Muscle layer of colon (tissue), 2 donors: ENCODE data around the gene PRMT3.

Source experiments
- H3K27ac ChIP-seq: one replicate; pipeline ENCODE4 v1.7.0; 2013; ENCODE audit warnings: low read depth, mild to moderate bottlenecking, low read length, moderate library complexity
- H3K27me3 ChIP-seq, 2 donors: one replicate each; pipeline ENCODE4 v1.7.0; 2013; ENCODE audit warnings: low read length in 2 of 2, mild to moderate bottlenecking in 2 of 2; ENCODE audit not compliant: insufficient read depth in 2 of 2, control insufficient read depth in 1 of 2
- H3K36me3 ChIP-seq: one replicate; pipeline ENCODE4 v1.7.0; 2013; ENCODE audit warnings: mild to moderate bottlenecking, low read length; ENCODE audit not compliant: insufficient read depth
- H3K4me1 ChIP-seq: one replicate; pipeline ENCODE4 v1.7.0; 2013; ENCODE audit warnings: mild to moderate bottlenecking, low read length; ENCODE audit not compliant: insufficient read depth
- H3K4me3 ChIP-seq, 2 donors: one replicate each; pipeline ENCODE4 v1.7.0; 2013; ENCODE audit warnings: low read length in 2 of 2, low read depth in 1 of 2, mild to moderate bottlenecking in 1 of 2, moderate library complexity in 1 of 2
- H3K9ac ChIP-seq: one replicate; pipeline ENCODE4 v1.7.0; 2013; ENCODE audit warnings: low read length
- H3K9me3 ChIP-seq: one replicate; pipeline ENCODE4 v1.7.0; 2013; ENCODE audit warnings: mild to moderate bottlenecking, low read length
- donor health status: abdominal sarcoma.
- donor health status: Adenocarcinoma of cecum.

PRMT3 gene

DNA sequence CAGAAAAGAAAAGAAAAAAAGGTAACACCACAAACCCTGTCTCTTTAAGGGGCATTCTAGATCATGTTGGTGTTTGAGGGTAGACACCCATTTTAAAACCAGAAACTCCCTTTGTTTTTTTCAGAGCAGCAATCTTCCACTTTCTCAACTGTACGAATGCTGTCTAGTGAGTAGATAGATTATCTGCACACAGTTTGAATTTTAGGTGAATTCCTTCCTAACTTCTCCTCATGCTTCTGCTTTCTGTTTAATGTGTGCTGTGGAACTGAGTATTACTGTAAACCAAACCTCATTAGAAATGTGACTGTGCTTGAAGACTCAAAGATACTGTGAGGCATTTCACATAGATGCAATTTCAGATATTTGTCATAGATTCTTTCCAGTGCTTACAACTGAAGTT lies 102.4 kb downstream of the PRMT3 start:
- Histone ChIP-seq H3K9me3 (no peaks in the 10 kb centered on the region), H3K4me1 (no peaks in the 10 kb centered on the region), H3K36me3 (peaks cover 4% of the 10 kb centered on the region), H3K27ac (no peak overlapping the region), H3K27me3 (no peaks in the 10 kb centered on the region), H3K9ac (no peak overlapping the region), H3K4me3 (no peak overlapping the region)

DNA sequence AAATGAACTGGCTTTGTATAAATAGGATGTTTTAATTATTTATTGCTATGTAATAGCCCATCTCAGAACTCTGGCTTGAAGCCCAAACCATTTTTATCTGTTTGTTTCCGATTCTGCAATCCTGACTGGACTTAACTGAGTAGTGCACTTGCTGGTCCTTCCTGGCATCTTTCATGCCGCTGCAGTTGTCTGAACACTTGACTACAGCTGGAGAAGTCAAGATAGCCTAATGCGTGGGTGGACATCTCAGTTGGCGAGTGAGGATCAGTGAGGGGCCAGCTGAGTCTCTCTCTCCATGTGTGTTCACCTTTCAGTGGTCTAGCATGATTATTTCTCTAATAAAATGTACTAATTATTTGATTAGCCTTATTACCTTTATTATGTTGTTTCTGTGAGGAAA lies 105.8 kb downstream of the PRMT3 start:
- no peaks in the 10 kb centered on the region for H3K27me3 ChIP-seq
- no peak overlapping the region for H3K27ac ChIP-seq
- no peak overlapping the region for H3K9ac ChIP-seq
- H3K9me3 ChIP-seq: no peaks in the 10 kb centered on the region
- H3K36me3 ChIP-seq: no peaks in the 10 kb centered on the region
- H3K4me1 ChIP-seq: no peaks in the 10 kb centered on the region
- no peak overlapping the region for H3K4me3 ChIP-seq

DNA sequence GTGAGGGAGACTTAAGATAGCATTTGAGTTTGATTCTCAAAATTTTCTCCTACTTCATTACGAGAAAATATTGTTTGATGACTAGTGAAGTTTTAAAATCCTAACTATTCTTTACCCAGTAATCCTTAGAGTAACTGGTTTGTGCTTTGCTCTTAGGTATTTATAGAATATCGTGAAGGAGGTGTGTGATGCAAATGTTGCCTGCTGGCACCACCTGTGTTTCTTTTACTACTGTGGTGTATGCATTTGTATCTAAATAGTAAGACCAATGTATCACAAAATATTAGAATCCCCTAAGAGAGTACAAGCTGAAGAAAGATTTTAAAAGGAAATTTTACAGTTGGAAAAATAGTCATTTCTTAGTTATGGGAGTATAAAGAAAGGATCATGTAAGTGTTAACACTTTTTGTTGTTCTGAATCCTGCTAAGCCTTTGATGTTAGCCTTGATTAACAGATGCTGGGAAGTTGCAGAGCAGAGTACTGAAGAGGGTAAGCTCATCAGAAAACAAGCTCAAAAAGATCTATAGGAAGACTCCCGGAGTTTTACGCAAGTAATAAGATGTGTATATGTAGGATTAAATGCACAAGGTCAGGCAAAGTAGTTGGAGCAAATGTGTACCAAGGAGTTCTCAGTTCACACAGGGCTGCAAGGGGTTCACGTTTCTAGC lies 109.7 kb downstream of the PRMT3 start:
- Histone ChIP-seq H3K9ac (no peak overlapping the region), H3K4me1 (no peaks in the 10 kb centered on the region), H3K4me3 (no peak overlapping the region), H3K9me3 (no peaks in the 10 kb centered on the region), H3K27me3 (no peaks in the 10 kb centered on the region), H3K27ac (no peak overlapping the region), H3K36me3 (no peaks in the 10 kb centered on the region)

DNA sequence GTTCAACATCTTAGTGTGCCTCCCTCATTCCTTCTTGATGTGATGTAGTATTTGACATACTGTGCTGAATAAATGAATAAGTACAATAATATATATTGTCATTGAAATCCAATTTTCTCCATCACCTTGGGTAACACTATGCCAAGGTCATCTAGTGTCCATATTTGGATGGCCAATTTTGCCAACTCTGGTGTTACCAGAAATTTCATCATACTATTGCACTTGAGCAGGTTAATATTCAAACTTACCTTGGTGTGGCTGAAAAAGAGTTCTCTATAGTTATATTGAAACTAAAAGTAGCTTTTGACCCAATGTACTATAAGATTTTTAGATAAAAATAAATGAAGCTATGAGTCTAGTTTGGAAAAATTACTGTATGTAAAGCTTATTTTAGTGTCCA lies 113.7 kb downstream of the PRMT3 start:
- Histone ChIP-seq H3K4me1 (no peaks in the 10 kb centered on the region), H3K36me3 (no peaks in the 10 kb centered on the region), H3K9me3 (no peaks in the 10 kb centered on the region), H3K4me3 (no peak overlapping the region), H3K27me3 (no peaks in the 10 kb centered on the region), H3K27ac (no peak overlapping the region), H3K9ac (no peak overlapping the region)

DNA sequence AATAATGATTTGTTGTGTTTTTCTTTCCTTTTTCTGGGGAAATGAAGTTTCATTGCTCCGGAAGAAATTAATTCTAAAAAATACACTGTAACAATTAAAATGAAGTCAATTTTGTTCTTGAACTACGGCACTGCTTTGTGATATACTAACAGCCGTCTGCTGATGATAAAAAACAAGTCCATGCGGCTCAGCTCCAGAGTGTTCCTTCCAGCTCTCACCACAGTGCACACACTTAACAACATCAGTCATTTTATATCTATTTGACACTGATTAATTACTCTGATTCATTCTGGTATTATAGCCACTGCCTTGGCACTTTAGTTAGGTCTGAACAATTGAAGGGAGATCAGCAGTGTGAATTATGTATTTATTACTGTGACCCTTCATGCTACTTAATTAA lies 114.5 kb downstream of the PRMT3 start:
- no peaks in the 10 kb centered on the region for H3K4me1 ChIP-seq
- no peak overlapping the region for H3K4me3 ChIP-seq
- H3K27ac ChIP-seq: no peak overlapping the region
- no peaks in the 10 kb centered on the region for H3K27me3 ChIP-seq
- no peaks in the 10 kb centered on the region for H3K9me3 ChIP-seq
- H3K9ac ChIP-seq: no peak overlapping the region
- no peaks in the 10 kb centered on the region for H3K36me3 ChIP-seq

DNA sequence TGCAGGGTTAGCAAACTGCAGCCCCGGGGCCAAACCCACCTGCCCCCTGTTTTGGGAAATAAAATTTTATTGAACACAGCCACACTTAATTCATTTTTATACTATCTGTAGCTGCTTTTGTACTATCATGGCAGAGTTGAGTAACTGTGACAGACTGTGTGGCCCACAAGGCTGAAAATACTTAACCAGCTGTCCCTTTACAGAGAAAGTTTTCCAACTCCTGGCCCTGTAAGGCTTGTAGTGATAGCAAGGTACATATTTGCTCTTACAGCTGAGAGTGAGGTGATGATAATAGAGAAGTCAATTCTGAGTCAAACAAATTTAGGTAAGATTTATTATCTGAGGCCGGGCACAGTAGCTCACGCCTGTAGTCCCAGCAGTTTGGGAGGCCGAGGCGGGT lies 124.5 kb downstream of the PRMT3 start:
- no peak overlapping the region for H3K4me3 ChIP-seq
- no peak overlapping the region for H3K9ac ChIP-seq
- no peaks in the 10 kb centered on the region for H3K9me3 ChIP-seq
- peaks cover 0 to 3% of the 10 kb centered on the region in 2 donors for H3K27me3 ChIP-seq
- H3K27ac ChIP-seq: no peak overlapping the region
- no peaks in the 10 kb centered on the region for H3K4me1 ChIP-seq
- H3K36me3 ChIP-seq: no peaks in the 10 kb centered on the region

DNA sequence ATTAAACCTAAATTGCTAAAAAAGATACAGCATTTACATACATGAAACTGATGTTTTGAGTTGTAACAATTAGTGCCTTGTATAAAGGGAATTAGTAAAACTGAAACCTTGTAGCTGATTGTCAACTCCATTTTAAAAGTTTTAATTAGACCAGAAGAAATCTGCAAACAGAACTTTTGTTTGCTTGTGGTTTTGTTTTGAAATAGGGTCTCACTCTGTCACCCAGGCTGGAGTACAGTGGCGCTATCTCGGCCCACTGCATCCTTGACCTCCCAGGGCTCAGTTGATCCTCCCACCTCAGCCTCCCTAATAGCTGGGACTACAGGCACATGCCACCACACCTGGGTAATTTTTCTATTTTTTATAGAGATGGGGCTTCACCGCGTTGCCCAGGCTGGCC lies 125.4 kb downstream of the PRMT3 start:
- no peak overlapping the region for H3K9ac ChIP-seq
- H3K4me1 ChIP-seq: no peaks in the 10 kb centered on the region
- no peak overlapping the region for H3K27ac ChIP-seq
- H3K9me3 ChIP-seq: no peaks in the 10 kb centered on the region
- no peaks in the 10 kb centered on the region for H3K36me3 ChIP-seq
- H3K27me3 ChIP-seq: peaks cover 0 to 3% of the 10 kb centered on the region in 2 donors
- H3K4me3 ChIP-seq: no peak overlapping the region

DNA sequence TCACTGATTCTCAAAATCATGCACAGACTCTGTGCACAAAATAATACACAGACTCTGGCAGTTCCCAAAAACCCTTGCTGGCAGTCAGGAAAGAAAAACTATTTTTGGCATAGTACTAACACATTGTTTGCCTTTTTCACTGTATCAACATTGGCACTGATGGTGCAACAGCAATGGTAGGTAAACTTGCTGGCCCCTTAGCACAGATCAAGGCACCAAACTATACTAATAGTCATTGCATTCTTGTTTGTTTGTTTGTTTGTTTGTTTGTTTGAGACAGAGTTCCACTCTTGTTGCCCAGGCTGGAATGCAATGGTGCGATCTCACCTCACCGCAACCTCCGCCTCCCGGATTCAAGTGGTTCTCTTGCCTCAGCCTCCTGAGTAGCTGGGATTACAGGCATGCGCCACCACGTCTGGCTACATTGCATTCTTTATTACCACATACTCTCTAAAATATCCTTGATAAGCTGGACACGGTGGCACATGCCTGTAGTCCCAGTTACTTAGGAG lies 130.9 kb downstream of the PRMT3 start:
- no peak overlapping the region for H3K9ac ChIP-seq
- H3K27me3 ChIP-seq: peaks cover 0 to 3% of the 10 kb centered on the region in 2 donors
- H3K4me1 ChIP-seq: no peaks in the 10 kb centered on the region
- no peak overlapping the region for H3K27ac ChIP-seq
- H3K36me3 ChIP-seq: no peaks in the 10 kb centered on the region
- H3K4me3 ChIP-seq: no peak overlapping the region
- H3K9me3 ChIP-seq: no peaks in the 10 kb centered on the region

DNA sequence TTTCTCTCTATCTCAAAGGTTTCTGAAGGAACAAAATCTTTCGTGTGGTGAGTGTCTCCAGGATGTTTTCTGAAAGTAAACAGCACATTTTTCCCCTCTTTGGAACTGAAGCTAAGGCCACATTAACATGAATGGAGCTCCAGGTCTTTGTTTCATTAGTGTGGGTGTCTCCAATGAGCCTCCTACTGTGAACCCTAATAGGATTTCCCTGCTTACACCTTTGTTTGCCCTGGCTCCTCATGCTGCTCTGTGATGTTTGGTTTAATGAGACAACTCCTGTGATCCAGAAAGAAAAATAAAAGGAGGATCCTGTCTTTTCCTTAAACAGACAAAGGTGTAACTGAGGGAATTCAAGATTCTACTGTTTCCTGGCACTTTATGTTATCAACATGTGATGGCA lies 135.0 kb downstream of the PRMT3 start:
- H3K4me1 ChIP-seq: no peaks in the 10 kb centered on the region
- H3K36me3 ChIP-seq: no peaks in the 10 kb centered on the region
- H3K9ac ChIP-seq: no peak overlapping the region
- no peaks in the 10 kb centered on the region for H3K9me3 ChIP-seq
- no peaks in the 10 kb centered on the region for H3K27me3 ChIP-seq
- no peak overlapping the region for H3K4me3 ChIP-seq
- no peak overlapping the region for H3K27ac ChIP-seq

DNA sequence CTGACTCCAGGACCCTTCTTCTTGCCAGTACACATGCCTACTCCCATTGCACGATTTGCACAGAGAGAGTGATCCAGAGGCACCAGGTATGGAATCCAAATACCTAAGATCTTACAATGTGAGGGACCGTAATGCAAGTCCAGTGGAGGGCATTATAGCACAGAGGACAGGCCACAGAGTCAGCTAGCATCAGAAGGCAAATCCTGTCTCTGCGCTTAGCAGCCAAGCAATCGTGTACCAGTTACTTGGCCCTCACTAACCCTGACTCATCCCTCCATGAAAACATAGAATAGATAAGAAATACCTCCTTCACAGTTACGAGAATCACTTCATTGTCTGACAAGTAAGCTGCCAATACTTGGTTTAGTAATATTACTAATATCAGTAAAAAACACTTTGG lies 142.2 kb downstream of the PRMT3 start:
- no peak overlapping the region for H3K9ac ChIP-seq
- H3K36me3 ChIP-seq: no peaks in the 10 kb centered on the region
- H3K4me1 ChIP-seq: no peaks in the 10 kb centered on the region
- no peaks in the 10 kb centered on the region for H3K9me3 ChIP-seq
- H3K4me3 ChIP-seq: no peak overlapping the region
- H3K27ac ChIP-seq: no peak overlapping the region
- H3K27me3 ChIP-seq: no peaks in the 10 kb centered on the region

DNA sequence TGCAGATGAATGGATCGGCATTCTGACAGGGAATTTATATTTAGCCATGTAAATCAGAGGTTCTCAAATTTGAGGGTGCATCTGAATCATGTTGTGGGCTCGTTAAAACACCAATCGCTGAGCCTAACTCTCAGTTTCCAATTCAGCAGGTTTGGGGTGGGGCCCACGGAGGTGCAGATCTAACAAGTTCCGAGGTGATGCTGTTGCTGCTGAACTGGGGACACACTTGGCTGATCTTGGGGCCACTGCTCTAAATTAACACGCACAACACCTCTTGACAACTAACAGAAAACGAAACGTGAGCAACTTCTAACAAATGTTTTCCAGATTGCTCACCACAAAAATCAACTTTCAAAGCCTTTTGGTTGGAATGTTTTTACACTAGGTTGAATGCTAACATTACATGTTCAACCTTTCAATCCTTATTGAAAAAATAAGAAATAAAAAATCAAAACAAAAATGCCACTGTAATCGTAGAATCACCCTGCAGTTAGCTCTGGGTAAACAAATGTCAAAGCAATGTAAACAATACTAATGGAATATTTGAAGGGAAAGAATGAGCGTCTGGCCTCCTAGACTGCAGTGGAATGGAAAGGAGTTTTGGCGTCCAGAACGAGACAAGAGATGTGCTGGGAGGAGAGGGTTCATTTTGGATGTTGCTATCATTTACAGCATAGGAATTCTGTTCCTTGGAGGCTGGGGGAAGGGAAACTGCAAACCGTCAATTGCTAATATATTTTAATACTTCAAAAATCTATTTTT lies 143.6 kb downstream of the PRMT3 start:
- no peaks in the 10 kb centered on the region for H3K9me3 ChIP-seq
- no peaks in the 10 kb centered on the region for H3K36me3 ChIP-seq
- no peak overlapping the region for H3K27ac ChIP-seq
- H3K4me3 ChIP-seq: no peak overlapping the region
- no peaks in the 10 kb centered on the region for H3K4me1 ChIP-seq
- no peak overlapping the region for H3K9ac ChIP-seq
- H3K27me3 ChIP-seq: no peaks in the 10 kb centered on the region
